Measurements from ENCODE around the gene OR2J3.

OR2J3 gene

GRCh38 chr6:29131691-29132090 is 23.8 kb downstream of the OR2J3 start:
- TF ChIP-seq ZFP3 (CRISPR knock-in tag; IDR thresholded peaks at IDR 0.05), result no peak
- no peak for TF ChIP-seq PATZ1 (CRISPR knock-in tag; IDR thresholded peaks at IDR 0.05; ENCODE audit: borderline replicate concordance)
- TF ChIP-seq BACH2 (CRISPR knock-in tag; IDR thresholded peaks at IDR 0.05; ENCODE audit: borderline replicate concordance), result no peak
- TF ChIP-seq SNAI2 (CRISPR knock-in tag; IDR thresholded peaks at IDR 0.05), result no peak
- TF ChIP-seq ZNF70 (CRISPR knock-in tag; IDR thresholded peaks at IDR 0.05), result no peak
- TF ChIP-seq ARNTL (CRISPR knock-in tag; IDR thresholded peaks at IDR 0.05; ENCODE audit: borderline replicate concordance, low read depth), result no peak
- no peak for TF ChIP-seq TOX (CRISPR knock-in tag; IDR thresholded peaks at IDR 0.05; ENCODE audit: borderline replicate concordance)
- no peak for TF ChIP-seq ZNF565 (CRISPR knock-in tag; conservative IDR thresholded peaks at IDR 0.05; ENCODE audit: low read depth)
- no peak for TF ChIP-seq GLIS3 (CRISPR knock-in tag; IDR thresholded peaks at IDR 0.05)
- TF ChIP-seq TCF4 (CRISPR knock-in tag; IDR thresholded peaks at IDR 0.05; ENCODE audit: borderline replicate concordance), result no peak
- TF ChIP-seq CREB5 (CRISPR knock-in tag; IDR thresholded peaks at IDR 0.05; ENCODE audit: low read depth), result no peak
- TF ChIP-seq CSDC2 (CRISPR knock-in tag; IDR thresholded peaks at IDR 0.05), result no peak
- no peak for TF ChIP-seq TSHZ2 (CRISPR knock-in tag; IDR thresholded peaks at IDR 0.05)
- no peak for TF ChIP-seq ZFP30 (CRISPR knock-in tag; IDR thresholded peaks at IDR 0.05)
- no peak for TF ChIP-seq ZC3H10 (CRISPR knock-in tag; IDR thresholded peaks at IDR 0.05)
- TF ChIP-seq OSR1 (CRISPR knock-in tag; IDR thresholded peaks at IDR 0.05), result no peak
- TF ChIP-seq RARB (CRISPR knock-in tag; IDR thresholded peaks at IDR 0.05), result no peak
- ATAC-seq, result no peak

- ATAC-seq, result no peak
Observed at GRCh38 chr6:29137724-29138123, 29.9 kb downstream of the OR2J3 start.

GRCh38 chr6:29141606-29142005 is 33.7 kb downstream of the OR2J3 start:
- no peak for ATAC-seq
- TF ChIP-seq ZFP30 (CRISPR knock-in tag; IDR thresholded peaks at IDR 0.05) (no peak), ZFP3 (CRISPR knock-in tag; IDR thresholded peaks at IDR 0.05) (no peak), CSRNP3 (CRISPR knock-in tag; IDR thresholded peaks at IDR 0.05) (no peak), ZNF565 (CRISPR knock-in tag; conservative IDR thresholded peaks at IDR 0.05; ENCODE audit: low read depth) (no peak), ZNF8 (CRISPR knock-in tag; IDR thresholded peaks at IDR 0.05) (no peak), RARB (CRISPR knock-in tag; IDR thresholded peaks at IDR 0.05) (no peak)

More at GRCh38 chr6:29137724-29138123, 29.9 kb downstream of the OR2J3 start:
- TF ChIP-seq BACH2 (CRISPR knock-in tag; IDR thresholded peaks at IDR 0.05; ENCODE audit: borderline replicate concordance) (no peak), SNAI2 (CRISPR knock-in tag; IDR thresholded peaks at IDR 0.05) (no peak), CSDC2 (CRISPR knock-in tag; IDR thresholded peaks at IDR 0.05) (no peak), ZFP30 (CRISPR knock-in tag; IDR thresholded peaks at IDR 0.05) (no peak)

GRCh38 chr6:29142309-29142708 is 34.5 kb downstream of the OR2J3 start:
- ATAC-seq, result no peak
- TF ChIP-seq ZNF8 (CRISPR knock-in tag; IDR thresholded peaks at IDR 0.05), result no peak
- no peak for TF ChIP-seq PPARA (CRISPR knock-in tag; IDR thresholded peaks at IDR 0.05; ENCODE audit: borderline replicate concordance)
- no peak for TF ChIP-seq ZFP3 (CRISPR knock-in tag; IDR thresholded peaks at IDR 0.05)
- TF ChIP-seq TCF4 (CRISPR knock-in tag; IDR thresholded peaks at IDR 0.05; ENCODE audit: borderline replicate concordance), result no peak
- TF ChIP-seq CSRNP3 (CRISPR knock-in tag; IDR thresholded peaks at IDR 0.05), result no peak
- no peak for TF ChIP-seq ISL1 (CRISPR knock-in tag; IDR thresholded peaks at IDR 0.05)
- no peak for TF ChIP-seq ZNF565 (CRISPR knock-in tag; conservative IDR thresholded peaks at IDR 0.05; ENCODE audit: low read depth)
- TF ChIP-seq OSR1 (CRISPR knock-in tag; IDR thresholded peaks at IDR 0.05), result no peak
- no peak for TF ChIP-seq CSDC2 (CRISPR knock-in tag; IDR thresholded peaks at IDR 0.05)
- TF ChIP-seq ARNTL (CRISPR knock-in tag; IDR thresholded peaks at IDR 0.05; ENCODE audit: borderline replicate concordance, low read depth), result no peak
- no peak for TF ChIP-seq PATZ1 (CRISPR knock-in tag; IDR thresholded peaks at IDR 0.05; ENCODE audit: borderline replicate concordance)
- TF ChIP-seq GLIS3 (CRISPR knock-in tag; IDR thresholded peaks at IDR 0.05), result no peak
- no peak for TF ChIP-seq TOX (CRISPR knock-in tag; IDR thresholded peaks at IDR 0.05; ENCODE audit: borderline replicate concordance)
- TF ChIP-seq ESRRG (CRISPR knock-in tag; IDR thresholded peaks at IDR 0.05), result no peak
- no peak for TF ChIP-seq ZNF70 (CRISPR knock-in tag; IDR thresholded peaks at IDR 0.05)
- TF ChIP-seq ZFP30 (CRISPR knock-in tag; IDR thresholded peaks at IDR 0.05), result no peak

Data from SK-N-SH treated with all-trans-retinoic acid at 6 μM for 48 hours (cell line).